A549 treated with dexamethasone at 1 μM for 4 hours (cell line): Measurements from ENCODE around the gene ARMC12. TPM values are rescaled to one million over a fixed set of nuclear protein-coding genes. Genes with fewer than 3 reads are reported as not detected.

Source experiments
- total RNA-seq: library from RNA; stranded (reverse); fragments of 200-300 nt; extraction: Qiagen RNA extraction; gene quantifications from 5 replicates; pipeline ENCODE4 v1.2.3, GENCODE V29; 2022

ARMC12 gene
- total RNA-seq: 0.23 to 1.1 TPM (median 0.74 TPM) in 5 replicates

DNA sequence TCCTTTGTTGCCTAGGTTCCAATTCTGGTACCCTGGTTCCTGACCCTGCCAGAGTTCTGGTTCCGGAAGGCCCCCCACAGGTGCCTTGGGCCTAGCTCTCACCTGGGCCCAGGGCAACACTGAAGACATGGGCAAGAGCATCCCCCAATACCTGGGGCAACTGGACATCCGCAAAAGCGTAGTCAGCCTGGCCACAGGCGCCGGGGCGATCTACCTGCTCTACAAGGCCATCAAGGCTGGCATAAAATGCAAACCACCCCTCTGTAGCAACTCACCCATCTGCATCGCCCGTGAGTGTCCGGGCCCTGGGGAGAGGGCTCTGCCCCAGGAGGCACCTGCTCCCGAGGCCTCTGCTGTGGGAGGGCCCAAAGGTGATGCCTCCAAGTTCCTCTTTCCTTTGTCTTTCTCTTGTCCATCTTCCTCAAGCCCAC lies at the start of gene ARMC12:
Gene ARMC12 (plus strand): TSS at position 51 of the 431 bp plus-strand sequence. CDS start 77 bp downstream, at position 128.

GRCh38 chr6:35688605-35689322 lies 48.1 kb upstream of the ARMC12 start, which contains the start of gene FKBP5:
Gene FKBP5, minus strand, starts transcription at chr6:35688915. Its CDS starts 46,091 bp downstream, at chr6:35642824.

DNA sequence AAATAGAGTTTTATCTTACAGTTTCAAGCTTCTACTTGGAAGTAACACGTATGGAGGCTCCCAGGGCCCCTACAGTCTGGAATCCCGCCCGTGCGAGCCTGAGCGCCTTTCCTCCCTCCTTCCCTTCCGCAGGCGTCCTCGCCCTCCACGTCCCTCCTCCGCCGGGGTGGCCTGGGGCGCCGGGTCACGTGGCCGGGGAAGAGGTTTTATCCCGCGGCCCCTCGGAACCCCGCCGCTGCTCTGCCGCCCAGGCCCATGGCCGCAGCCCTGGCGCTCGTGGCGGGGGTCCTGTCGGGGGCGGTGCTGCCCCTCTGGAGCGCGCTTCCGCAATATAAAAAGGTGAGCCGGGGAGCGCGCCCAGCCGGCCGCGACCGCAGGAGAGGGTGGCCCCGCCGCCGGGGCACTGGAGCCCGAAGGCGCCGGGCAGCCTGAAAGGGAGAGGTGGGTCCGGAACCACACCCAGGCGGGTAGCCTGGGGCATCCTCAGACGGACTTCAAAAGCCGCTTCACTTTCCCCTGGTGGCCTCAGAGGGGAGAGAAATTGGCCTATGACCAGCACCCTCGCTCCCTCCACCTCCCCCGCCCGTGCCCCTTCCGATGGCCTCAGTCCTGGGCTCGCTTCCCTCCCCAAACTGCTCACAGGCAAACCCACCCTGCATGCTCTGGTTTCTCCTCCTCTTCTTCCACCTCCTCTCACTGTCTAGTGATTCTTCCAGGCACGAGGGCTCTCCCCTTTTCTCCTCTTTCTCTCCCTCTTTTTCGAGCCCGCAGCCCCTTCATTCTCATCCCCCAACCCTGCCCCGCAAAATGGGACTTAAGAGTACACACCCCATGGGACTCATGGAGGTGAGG lies 39.8 kb downstream of the ARMC12 start, which contains the start of gene CLPSL2:
Gene CLPSL2 (plus strand): TSS at position 235 of the 852 bp plus-strand sequence. CDS start 21 bp downstream, at position 256.

GRCh38 chr6:35780719-35781118 lies 43.9 kb downstream of the ARMC12 start, which contains the start of gene CLPSL1:
Gene CLPSL1, plus strand, starts transcription at chr6:35781019. Its CDS starts 92 bp downstream, at chr6:35781111.

Other genes with a start within 250 kb of the ARMC12 start
- 5.9 to 8.0 TPM (median 7.2 TPM) in 5 replicates for gene TEAD3, start 240.0 kb upstream of the ARMC12 start, total RNA-seq
- not detected in 5 replicates for gene TULP1, start 224.1 kb upstream of the ARMC12 start, total RNA-seq
- gene FKBP5, start 48.1 kb upstream of the ARMC12 start, total RNA-seq: 126 to 163 TPM (median 156 TPM) in 5 replicates
- gene CLPSL2, start 39.6 kb downstream of the ARMC12 start, total RNA-seq: 0.61 to 1.1 TPM (median 0.94 TPM) in 5 replicates
- not detected in 5 replicates for gene CLPSL1, start 44.0 kb downstream of the ARMC12 start, total RNA-seq
- not detected in 5 replicates for gene CLPS, start 60.3 kb downstream of the ARMC12 start, total RNA-seq
- gene LHFPL5, start 68.3 kb downstream of the ARMC12 start, total RNA-seq: 0.08 to 0.17 TPM (median 0.16 TPM) in 3 of 5 replicates, not detected in the others
- gene SRPK1, start 184.1 kb downstream of the ARMC12 start, total RNA-seq: 30.5 to 40.8 TPM (median 36.1 TPM) in 5 replicates